Immature natural killer cell (primary cell): ENCODE measurements around the gene RBKS. TPM values are rescaled to one million over a fixed set of nuclear protein-coding genes. Genes with fewer than 3 reads are reported as not detected.

Experiments
- DNase-seq, 3 donors: peaks; one replicate each; pipeline ENCODE4 v3.0.0; 2022; ENCODE audit warnings: mixed read lengths in 1 of 3
- H3K27ac Mint-ChIP-seq, 6 donors: one replicate each; pipeline ENCODE4 v1.8.0; 2020; ENCODE audit warnings: mixed read lengths in 6 of 6, mild to moderate bottlenecking in 5 of 6, inconsistent platforms in 4 of 6, moderate library complexity in 3 of 6
- H3K27me3 Mint-ChIP-seq, 3 donors: one replicate each; pipeline ENCODE4 v1.8.0; 2020 to 2021; ENCODE audit warnings: low read depth in 3 of 3, mild to moderate bottlenecking in 3 of 3, mixed read lengths in 3 of 3, moderate library complexity in 3 of 3, inconsistent platforms in 1 of 3
- H3K36me3 Mint-ChIP-seq, 3 donors: one replicate each; pipeline ENCODE4 v1.8.0; 2020; ENCODE audit warnings: mixed read lengths in 3 of 3, inconsistent platforms in 2 of 3, mild to moderate bottlenecking in 2 of 3
- H3K4me1 Mint-ChIP-seq, 2 donors: one replicate each; pipeline ENCODE4 v1.8.0; 2020; ENCODE audit warnings: inconsistent platforms in 2 of 2, mild to moderate bottlenecking in 2 of 2, mixed read lengths in 2 of 2, moderate library complexity in 1 of 2
- H3K4me3 Mint-ChIP-seq, 5 donors: one replicate each; pipeline ENCODE4 v1.8.0; 2020; ENCODE audit warnings: mild to moderate bottlenecking in 5 of 5, mixed read lengths in 5 of 5, inconsistent platforms in 3 of 5, moderate library complexity in 3 of 5
- H3K9me3 Mint-ChIP-seq, 6 donors: one replicate each; pipeline ENCODE4 v1.8.0; 2020; ENCODE audit warnings: mild to moderate bottlenecking in 6 of 6, mixed read lengths in 6 of 6, inconsistent platforms in 4 of 6, moderate library complexity in 3 of 6
- polyA plus RNA-seq, 3 donors: library from polyadenylated mRNA; unstranded; fragments of 300-500 nt; fragmentation: Illumina TruSeq; gene quantifications; one replicate each; pipeline ENCODE4 v1.2.3, GENCODE V29; 2021

Gene RBKS
- polyA plus RNA-seq, 3 donors from 2014 or later = 1.3 to 3.4 (median 2.9) TPM

GRCh38 chr2:27855476-27855875 lies 34.7 kb downstream of the RBKS start:
- Mint-ChIP-seq H3K4me1 (peaks cover 2 to 6% of the 10 kb centered on the region in 2 donors), H3K9me3 (peaks cover 0 to 10% (median 4%) of the 10 kb centered on the region in 6 donors), H3K4me3 (no peak overlapping the region), H3K27me3 (peaks cover 0 to 3% (median 0%) of the 10 kb centered on the region in 3 donors), H3K36me3 (peaks cover 5 to 6% (median 6%) of the 10 kb centered on the region in 3 donors), H3K27ac (no peak overlapping the region)
- DNase-seq = no peak

- peaks cover 2 to 6% of the 10 kb centered on the region in 2 donors for H3K4me1 Mint-ChIP-seq
- DNase-seq = no peak
- peaks cover 0 to 10% (median 4%) of the 10 kb centered on the region in 6 donors for H3K9me3 Mint-ChIP-seq
- H3K27me3 Mint-ChIP-seq = peaks cover 0 to under 1% (median 0%) of the 10 kb centered on the region in 3 donors
- H3K4me3 Mint-ChIP-seq = no peak overlapping the region
- no peak overlapping the region for H3K27ac Mint-ChIP-seq
- H3K36me3 Mint-ChIP-seq = peaks cover 5 to 6% (median 6%) of the 10 kb centered on the region in 3 donors
Measured at GRCh38 chr2:27854229-27854862, 35.8 kb downstream of the RBKS start.

- Mint-ChIP-seq H3K27me3 (no peaks in the 10 kb centered on the region), H3K27ac (no peak overlapping the region), H3K4me3 (no peak overlapping the region), H3K36me3 (peaks cover 3 to 11% (median 6%) of the 10 kb centered on the region in 3 donors), H3K9me3 (peaks cover 0 to 7% (median 1%) of the 10 kb centered on the region in 6 donors), H3K4me1 (no peaks in the 10 kb centered on the region)
- DNase-seq = no peak
Measured at GRCh38 chr2:27852691-27853090, 37.5 kb downstream of the RBKS start.

- Mint-ChIP-seq H3K27me3 (no peaks in the 10 kb centered on the region), H3K27ac (no peak overlapping the region), H3K4me3 (no peak overlapping the region)
Measured at GRCh38 chr2:27849558-27850205, 40.5 kb downstream of the RBKS start.

GRCh38 chr2:27847333-27847732 lies 42.9 kb downstream of the RBKS start:
- H3K4me3 Mint-ChIP-seq = no peak overlapping the region
- no peaks in the 10 kb centered on the region for H3K4me1 Mint-ChIP-seq
- H3K9me3 Mint-ChIP-seq = no peaks in the 10 kb centered on the region
- H3K36me3 Mint-ChIP-seq = peaks cover 0 to 8% (median 0%) of the 10 kb centered on the region in 3 donors
- no peaks in the 10 kb centered on the region for H3K27me3 Mint-ChIP-seq
- no peak overlapping the region for H3K27ac Mint-ChIP-seq
- no peak for DNase-seq

More at GRCh38 chr2:27849558-27850205, 40.5 kb downstream of the RBKS start:
- H3K36me3 Mint-ChIP-seq = peaks cover 0 to 8% (median 0%) of the 10 kb centered on the region in 3 donors
- no peak for DNase-seq
- H3K4me1 Mint-ChIP-seq = no peaks in the 10 kb centered on the region
- no peaks in the 10 kb centered on the region for H3K9me3 Mint-ChIP-seq

GRCh38 chr2:27844821-27845255 lies 45.3 kb downstream of the RBKS start:
- H3K27ac Mint-ChIP-seq = no peak overlapping the region
- H3K27me3 Mint-ChIP-seq = no peaks in the 10 kb centered on the region
- no peak for DNase-seq
- no peak overlapping the region for H3K4me3 Mint-ChIP-seq
- peaks cover 0 to 11% (median 0%) of the 10 kb centered on the region in 3 donors for H3K36me3 Mint-ChIP-seq
- H3K9me3 Mint-ChIP-seq = no peaks in the 10 kb centered on the region
- no peaks in the 10 kb centered on the region for H3K4me1 Mint-ChIP-seq

GRCh38 chr2:27843992-27844391 lies 46.2 kb downstream of the RBKS start:
- Mint-ChIP-seq H3K4me3 (no peak overlapping the region), H3K9me3 (no peaks in the 10 kb centered on the region), H3K27me3 (no peaks in the 10 kb centered on the region), H3K27ac (no peak overlapping the region), H3K36me3 (peaks cover 0 to 14% (median 0%) of the 10 kb centered on the region in 3 donors), H3K4me1 (no peaks in the 10 kb centered on the region)
- no peak for DNase-seq

- no peaks in the 10 kb centered on the region for H3K9me3 Mint-ChIP-seq
- no peaks in the 10 kb centered on the region for H3K4me1 Mint-ChIP-seq
- no peaks in the 10 kb centered on the region for H3K27me3 Mint-ChIP-seq
Measured at GRCh38 chr2:27842894-27843293, 47.3 kb downstream of the RBKS start.

GRCh38 chr2:27839022-27839618 lies 51.1 kb downstream of the RBKS start:
- no peak overlapping the region for H3K4me3 Mint-ChIP-seq
- H3K4me1 Mint-ChIP-seq = no peaks in the 10 kb centered on the region
- no peak overlapping the region for H3K27ac Mint-ChIP-seq
- H3K9me3 Mint-ChIP-seq = no peaks in the 10 kb centered on the region
- no peak for DNase-seq
- peaks cover 0 to 6% (median 4%) of the 10 kb centered on the region in 3 donors for H3K36me3 Mint-ChIP-seq
- no peaks in the 10 kb centered on the region for H3K27me3 Mint-ChIP-seq

More at GRCh38 chr2:27842894-27843293, 47.3 kb downstream of the RBKS start:
- Mint-ChIP-seq H3K27ac (no peak overlapping the region), H3K36me3 (peaks cover 0 to 6% (median 0%) of the 10 kb centered on the region in 3 donors), H3K4me3 (no peak overlapping the region)
- no peak for DNase-seq

- Mint-ChIP-seq H3K4me3 (no peak overlapping the region), H3K4me1 (no peaks in the 10 kb centered on the region), H3K27me3 (no peaks in the 10 kb centered on the region), H3K9me3 (no peaks in the 10 kb centered on the region), H3K36me3 (peaks cover 0 to 6% (median 4%) of the 10 kb centered on the region in 3 donors), H3K27ac (no peak overlapping the region)
- DNase-seq = no peak
Measured at GRCh38 chr2:27838502-27838901, 51.7 kb downstream of the RBKS start.

GRCh38 chr2:27833931-27834330 lies 56.3 kb downstream of the RBKS start:
- Mint-ChIP-seq H3K4me3 (no peak overlapping the region), H3K27me3 (no peaks in the 10 kb centered on the region), H3K27ac (no peak overlapping the region), H3K9me3 (no peaks in the 10 kb centered on the region), H3K4me1 (no peaks in the 10 kb centered on the region), H3K36me3 (peaks cover 9 to 23% (median 19%) of the 10 kb centered on the region in 3 donors)
- DNase-seq = no peak

- Mint-ChIP-seq H3K27ac (no peak overlapping the region), H3K4me3 (no peak overlapping the region), H3K9me3 (no peaks in the 10 kb centered on the region)
Measured at GRCh38 chr2:27832396-27832795, 57.8 kb downstream of the RBKS start.

GRCh38 chr2:27831279-27832050 lies 58.7 kb downstream of the RBKS start:
- H3K9me3 Mint-ChIP-seq = no peaks in the 10 kb centered on the region
- H3K36me3 Mint-ChIP-seq = peaks cover 9 to 19% (median 19%) of the 10 kb centered on the region in 3 donors
- no peak overlapping the region for H3K4me3 Mint-ChIP-seq
- H3K27me3 Mint-ChIP-seq = no peaks in the 10 kb centered on the region
- H3K27ac Mint-ChIP-seq = no peak overlapping the region
- DNase-seq = no peak
- no peaks in the 10 kb centered on the region for H3K4me1 Mint-ChIP-seq

More at GRCh38 chr2:27832396-27832795, 57.8 kb downstream of the RBKS start:
- Mint-ChIP-seq H3K27me3 (no peaks in the 10 kb centered on the region), H3K36me3 (peaks cover 9 to 23% (median 19%) of the 10 kb centered on the region in 3 donors), H3K4me1 (no peaks in the 10 kb centered on the region)
- no peak for DNase-seq
